WTC11 (cell line): Measurements from ENCODE around the gene MVK. TPM values are rescaled to one million over a fixed set of nuclear protein-coding genes. Genes with fewer than 3 reads are reported as not detected.

Experiments used
- ATAC-seq: fragments of 200-7000 bp; cut with Tn5 transposase; 2 replicates; pipeline ENCODE4 v1.10.0; 2021; ENCODE audit warnings: mild to moderate bottlenecking, moderate library complexity
- CTCF ChIA-PET: fragments of 300-600 bp; sonication (Branson Sonifier 250); formaldehyde crosslinking; loops from one replicate; lab custom pipeline; 2021; ENCODE audit warnings: antibody characterized with exemption; lab: Charles Lee
- POLR2A ChIA-PET: fragments of 350-600 bp; sonication (Branson Sonifier 250); formaldehyde crosslinking; loops from one replicate; lab custom pipeline; 2021; ENCODE audit warnings: antibody characterized with exemption; lab: Charles Lee
- DNase-seq: peaks from one replicate; pipeline ENCODE4 v3.0.0; 2021; ENCODE audit warnings: low spot score
- H3K27ac Mint-ChIP-seq: 2 replicates; pipeline ENCODE4 v1.8.0; 2021; ENCODE audit warnings: mixed read lengths
- H3K27me3 Mint-ChIP-seq: 2 replicates; pipeline ENCODE4 v1.8.0; 2021; ENCODE audit warnings: low read depth, mild to moderate bottlenecking, moderate library complexity, mixed read lengths
- H3K36me3 Mint-ChIP-seq: 2 replicates; pipeline ENCODE4 v1.8.0; 2021; ENCODE audit warnings: mixed read lengths
- H3K4me1 Mint-ChIP-seq: 2 replicates; pipeline ENCODE4 v1.8.0; 2022; ENCODE audit warnings: mixed read lengths
- H3K4me3 Mint-ChIP-seq: 2 replicates; pipeline ENCODE4 v1.8.0; 2021; ENCODE audit warnings: mild to moderate bottlenecking, moderate library complexity, mixed read lengths
- H3K9me3 Mint-ChIP-seq: 2 replicates; pipeline ENCODE4 v1.8.0; 2021; ENCODE audit warnings: mixed read lengths
- ATF1 ChIP-seq: sonication (generic); formaldehyde crosslinking; IDR thresholded peaks from 2 replicates; pipeline ENCODE4 v1.8.1; 2023; ENCODE audit warnings: mild to moderate bottlenecking, moderate library complexity, missing genetic modification reagents
- ATF3 ChIP-seq: sonication (generic); formaldehyde crosslinking; conservative IDR thresholded peaks from 2 replicates; pipeline ENCODE4 v1.8.1; 2022; ENCODE audit warnings: mild to moderate bottlenecking, missing genetic modification reagents
- FOXJ3 ChIP-seq: sonication (generic); formaldehyde crosslinking; IDR thresholded peaks from 2 replicates; pipeline ENCODE4 v1.9.0; 2021; ENCODE audit warnings: missing genetic modification reagents, mild to moderate bottlenecking, borderline replicate concordance
- FOXK1 ChIP-seq: sonication (generic); formaldehyde crosslinking; IDR thresholded peaks from 2 replicates; pipeline ENCODE4 v1.8.0; 2022; ENCODE audit warnings: mild to moderate bottlenecking, moderate library complexity, missing genetic modification reagents
- GRHL2 ChIP-seq: fragments of 250-450 bp; sonication (Bioruptor Pico); IDR thresholded peaks from 2 replicates; pipeline ENCODE4 v1.8.0; 2022; ENCODE audit warnings: mild to moderate bottlenecking, moderate library complexity; ENCODE audit not compliant: insufficient replicate concordance, severe bottlenecking
- NR1H2 ChIP-seq: sonication (generic); formaldehyde crosslinking; IDR thresholded peaks from 2 replicates; pipeline ENCODE4 v1.9.0; 2021; ENCODE audit warnings: mild to moderate bottlenecking, moderate library complexity, missing genetic modification reagents
- NR2C2 ChIP-seq: sonication (generic); formaldehyde crosslinking; IDR thresholded peaks from 2 replicates; pipeline ENCODE4 v1.8.0; 2022; ENCODE audit warnings: mild to moderate bottlenecking, missing genetic modification reagents
- SMAD4 ChIP-seq: sonication (generic); formaldehyde crosslinking; IDR thresholded peaks from 2 replicates; pipeline ENCODE4 v1.8.0; 2022; ENCODE audit warnings: mild to moderate bottlenecking, missing genetic modification reagents
- ZNF121 ChIP-seq: sonication (generic); formaldehyde crosslinking; IDR thresholded peaks from 2 replicates; pipeline ENCODE4 v1.8.0; 2023; ENCODE audit warnings: missing genetic modification reagents
- ZNF263 ChIP-seq: sonication (generic); formaldehyde crosslinking; IDR thresholded peaks from 2 replicates; pipeline ENCODE4 v1.8.1; 2022; ENCODE audit warnings: low read depth, mild to moderate bottlenecking, moderate library complexity, missing genetic modification reagents
- ZNF423 ChIP-seq: fragments of 250-450 bp; sonication (Bioruptor Pico); IDR thresholded peaks from 2 replicates; pipeline ENCODE4 v2.1.2; 2022; ENCODE audit warnings: mild to moderate bottlenecking, moderate library complexity
- total RNA-seq: library from RNA; stranded (reverse); gene quantifications from 3 replicates; pipeline ENCODE4 v1.2.3, GENCODE V29; 2021
- TF ChIP-seq, protein P1 (sequence below): sonication (generic); formaldehyde crosslinking; conservative IDR thresholded peaks from 2 replicates; pipeline ENCODE4 v1.8.1; 2023; ENCODE audit warnings: mild to moderate bottlenecking, low read depth, missing genetic modification reagents, moderate library complexity
- TF ChIP-seq, protein P2 (sequence below): sonication (generic); formaldehyde crosslinking; IDR thresholded peaks from 2 replicates; pipeline ENCODE4 v1.8.0; 2022; ENCODE audit warnings: mild to moderate bottlenecking, missing genetic modification reagents
- TF ChIP-seq, protein P3 (sequence below): fragments of 250-450 bp; sonication (Bioruptor Pico); IDR thresholded peaks from 2 replicates; pipeline ENCODE4 v1.9.0; 2021; ENCODE audit warnings: mild to moderate bottlenecking
- TF ChIP-seq, protein P4 (sequence below): sonication (generic); formaldehyde crosslinking; IDR thresholded peaks from 2 replicates; pipeline ENCODE4 v1.8.0; 2022; ENCODE audit warnings: mild to moderate bottlenecking, missing genetic modification reagents
- TF ChIP-seq, protein P5 (sequence below): sonication (generic); formaldehyde crosslinking; IDR thresholded peaks from 2 replicates; pipeline ENCODE4 v1.8.0; 2023; ENCODE audit warnings: missing genetic modification reagents, mild to moderate bottlenecking, borderline replicate concordance

The MVK gene
- total RNA-seq, 1 experiment from 2014 or later = 13.2 TPM

DNA sequence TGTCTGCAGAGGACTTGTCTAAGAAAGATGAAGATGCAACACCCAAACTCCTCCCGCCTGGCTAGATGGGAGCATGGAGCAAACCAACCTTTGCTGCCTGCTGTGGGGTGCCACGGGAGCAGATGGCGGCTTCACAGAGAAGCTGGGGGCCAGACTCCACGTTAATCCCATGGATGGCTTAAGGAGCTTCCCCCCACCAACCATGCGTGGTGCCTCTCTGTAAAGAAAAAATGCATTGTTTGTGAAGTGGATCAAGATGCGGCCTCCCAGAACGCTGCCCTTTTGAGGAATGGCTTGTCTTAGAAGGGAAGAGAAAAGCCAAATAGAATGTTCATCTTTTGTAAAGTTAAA, 15.6 kb downstream of the MVK start (continued):
- TF ChIP-seq NR2C2 (no peak), FOXJ3 (CRISPR knock-in tag) (no peak), FOXK1 (no peak), ZNF423 (CRISPR knock-in tag) (no peak), ZNF263 (CRISPR knock-in tag) (no peak)
- TF ChIP-seq, protein P1, sequence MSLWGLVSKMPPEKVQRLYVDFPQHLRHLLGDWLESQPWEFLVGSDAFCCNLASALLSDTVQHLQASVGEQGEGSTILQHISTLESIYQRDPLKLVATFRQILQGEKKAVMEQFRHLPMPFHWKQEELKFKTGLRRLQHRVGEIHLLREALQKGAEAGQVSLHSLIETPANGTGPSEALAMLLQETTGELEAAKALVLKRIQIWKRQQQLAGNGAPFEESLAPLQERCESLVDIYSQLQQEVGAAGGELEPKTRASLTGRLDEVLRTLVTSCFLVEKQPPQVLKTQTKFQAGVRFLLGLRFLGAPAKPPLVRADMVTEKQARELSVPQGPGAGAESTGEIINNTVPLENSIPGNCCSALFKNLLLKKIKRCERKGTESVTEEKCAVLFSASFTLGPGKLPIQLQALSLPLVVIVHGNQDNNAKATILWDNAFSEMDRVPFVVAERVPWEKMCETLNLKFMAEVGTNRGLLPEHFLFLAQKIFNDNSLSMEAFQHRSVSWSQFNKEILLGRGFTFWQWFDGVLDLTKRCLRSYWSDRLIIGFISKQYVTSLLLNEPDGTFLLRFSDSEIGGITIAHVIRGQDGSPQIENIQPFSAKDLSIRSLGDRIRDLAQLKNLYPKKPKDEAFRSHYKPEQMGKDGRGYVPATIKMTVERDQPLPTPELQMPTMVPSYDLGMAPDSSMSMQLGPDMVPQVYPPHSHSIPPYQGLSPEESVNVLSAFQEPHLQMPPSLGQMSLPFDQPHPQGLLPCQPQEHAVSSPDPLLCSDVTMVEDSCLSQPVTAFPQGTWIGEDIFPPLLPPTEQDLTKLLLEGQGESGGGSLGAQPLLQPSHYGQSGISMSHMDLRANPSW (CRISPR knock-in tag) = no peak
- TF ChIP-seq, protein P2, sequence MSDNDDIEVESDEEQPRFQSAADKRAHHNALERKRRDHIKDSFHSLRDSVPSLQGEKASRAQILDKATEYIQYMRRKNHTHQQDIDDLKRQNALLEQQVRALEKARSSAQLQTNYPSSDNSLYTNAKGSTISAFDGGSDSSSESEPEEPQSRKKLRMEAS (CRISPR knock-in tag) = no peak

DNA sequence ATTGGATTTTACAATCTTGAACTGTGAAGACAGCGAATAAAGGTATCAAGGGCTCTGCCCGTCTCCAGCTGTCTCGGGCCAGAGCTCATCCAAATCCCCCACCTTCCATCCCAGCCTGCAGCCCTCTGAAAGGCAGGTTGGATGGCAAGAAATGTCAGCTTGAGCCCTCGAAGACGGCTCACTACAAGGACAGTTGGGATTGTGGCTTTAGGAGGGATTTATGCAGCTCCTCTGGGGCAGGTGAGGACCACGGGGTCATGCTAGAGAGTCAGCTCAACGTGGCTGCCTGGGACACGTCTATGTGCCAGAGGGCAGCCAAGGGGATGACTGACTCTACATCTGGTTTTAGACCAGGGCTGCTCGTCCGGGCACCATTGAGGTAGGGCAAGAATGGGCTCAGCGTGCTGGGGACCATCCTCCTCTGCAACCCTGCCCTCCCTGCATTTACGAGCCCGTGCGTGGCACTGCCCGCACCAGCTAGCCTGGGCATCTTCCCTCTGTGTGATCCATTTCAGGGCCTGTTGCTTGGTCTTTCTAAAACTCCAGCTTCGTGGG, 16.2 kb downstream of the MVK start:
- no peak for DNase-seq
- H3K36me3 Mint-ChIP-seq = no peaks in the 10 kb centered on the region
- ChIA-PET CTCF (interaction anchor here (2.5 kb wide), 1 partner anchor 8 kb away, joined by 7 read pairs; no protein-coding TSS in a partner anchor), POLR2A (no interaction called here)
- H3K27ac Mint-ChIP-seq = no peak overlapping the region
- no peaks in the 10 kb centered on the region for H3K4me1 Mint-ChIP-seq
- ATAC-seq = no peak
- TF ChIP-seq NR1H2 (no peak), ZNF121 (no peak), SMAD4 (CRISPR knock-in tag) (no peak), ATF3 (no peak), ATF1 (no peak), GRHL2 (CRISPR knock-in tag) (no peak)
- TF ChIP-seq, protein P3, sequence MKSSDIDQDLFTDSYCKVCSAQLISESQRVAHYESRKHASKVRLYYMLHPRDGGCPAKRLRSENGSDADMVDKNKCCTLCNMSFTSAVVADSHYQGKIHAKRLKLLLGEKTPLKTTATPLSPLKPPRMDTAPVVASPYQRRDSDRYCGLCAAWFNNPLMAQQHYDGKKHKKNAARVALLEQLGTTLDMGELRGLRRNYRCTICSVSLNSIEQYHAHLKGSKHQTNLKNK (CRISPR knock-in tag) = no peak
- TF ChIP-seq, protein P1 (CRISPR knock-in tag) = no peak
- TF ChIP-seq, protein P4, sequence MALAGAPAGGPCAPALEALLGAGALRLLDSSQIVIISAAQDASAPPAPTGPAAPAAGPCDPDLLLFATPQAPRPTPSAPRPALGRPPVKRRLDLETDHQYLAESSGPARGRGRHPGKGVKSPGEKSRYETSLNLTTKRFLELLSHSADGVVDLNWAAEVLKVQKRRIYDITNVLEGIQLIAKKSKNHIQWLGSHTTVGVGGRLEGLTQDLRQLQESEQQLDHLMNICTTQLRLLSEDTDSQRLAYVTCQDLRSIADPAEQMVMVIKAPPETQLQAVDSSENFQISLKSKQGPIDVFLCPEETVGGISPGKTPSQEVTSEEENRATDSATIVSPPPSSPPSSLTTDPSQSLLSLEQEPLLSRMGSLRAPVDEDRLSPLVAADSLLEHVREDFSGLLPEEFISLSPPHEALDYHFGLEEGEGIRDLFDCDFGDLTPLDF (CRISPR knock-in tag) = no peak
- TF ChIP-seq, protein P5, sequence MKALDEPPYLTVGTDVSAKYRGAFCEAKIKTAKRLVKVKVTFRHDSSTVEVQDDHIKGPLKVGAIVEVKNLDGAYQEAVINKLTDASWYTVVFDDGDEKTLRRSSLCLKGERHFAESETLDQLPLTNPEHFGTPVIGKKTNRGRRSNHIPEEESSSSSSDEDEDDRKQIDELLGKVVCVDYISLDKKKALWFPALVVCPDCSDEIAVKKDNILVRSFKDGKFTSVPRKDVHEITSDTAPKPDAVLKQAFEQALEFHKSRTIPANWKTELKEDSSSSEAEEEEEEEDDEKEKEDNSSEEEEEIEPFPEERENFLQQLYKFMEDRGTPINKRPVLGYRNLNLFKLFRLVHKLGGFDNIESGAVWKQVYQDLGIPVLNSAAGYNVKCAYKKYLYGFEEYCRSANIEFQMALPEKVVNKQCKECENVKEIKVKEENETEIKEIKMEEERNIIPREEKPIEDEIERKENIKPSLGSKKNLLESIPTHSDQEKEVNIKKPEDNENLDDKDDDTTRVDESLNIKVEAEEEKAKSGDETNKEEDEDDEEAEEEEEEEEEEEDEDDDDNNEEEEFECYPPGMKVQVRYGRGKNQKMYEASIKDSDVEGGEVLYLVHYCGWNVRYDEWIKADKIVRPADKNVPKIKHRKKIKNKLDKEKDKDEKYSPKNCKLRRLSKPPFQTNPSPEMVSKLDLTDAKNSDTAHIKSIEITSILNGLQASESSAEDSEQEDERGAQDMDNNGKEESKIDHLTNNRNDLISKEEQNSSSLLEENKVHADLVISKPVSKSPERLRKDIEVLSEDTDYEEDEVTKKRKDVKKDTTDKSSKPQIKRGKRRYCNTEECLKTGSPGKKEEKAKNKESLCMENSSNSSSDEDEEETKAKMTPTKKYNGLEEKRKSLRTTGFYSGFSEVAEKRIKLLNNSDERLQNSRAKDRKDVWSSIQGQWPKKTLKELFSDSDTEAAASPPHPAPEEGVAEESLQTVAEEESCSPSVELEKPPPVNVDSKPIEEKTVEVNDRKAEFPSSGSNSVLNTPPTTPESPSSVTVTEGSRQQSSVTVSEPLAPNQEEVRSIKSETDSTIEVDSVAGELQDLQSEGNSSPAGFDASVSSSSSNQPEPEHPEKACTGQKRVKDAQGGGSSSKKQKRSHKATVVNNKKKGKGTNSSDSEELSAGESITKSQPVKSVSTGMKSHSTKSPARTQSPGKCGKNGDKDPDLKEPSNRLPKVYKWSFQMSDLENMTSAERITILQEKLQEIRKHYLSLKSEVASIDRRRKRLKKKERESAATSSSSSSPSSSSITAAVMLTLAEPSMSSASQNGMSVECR (CRISPR knock-in tag) = no peak
- no peaks in the 10 kb centered on the region for H3K27me3 Mint-ChIP-seq
- H3K4me3 Mint-ChIP-seq = no peak overlapping the region
- H3K9me3 Mint-ChIP-seq = no peaks in the 10 kb centered on the region
